HK-2 (cell line): ENCODE data around the gene PLAAT4.
"Not testable (repeated sequence)": the region's sequence is repeated elsewhere in the genome, so short reads cannot be mapped to it uniquely, and the experiment has no call there.

Experiments used
- DNase-seq: peaks from one replicate; pipeline ENCODE4 v3.0.0-alpha.2; 2018; ENCODE audit not compliant: unreplicated experiment

Gene PLAAT4

DNA sequence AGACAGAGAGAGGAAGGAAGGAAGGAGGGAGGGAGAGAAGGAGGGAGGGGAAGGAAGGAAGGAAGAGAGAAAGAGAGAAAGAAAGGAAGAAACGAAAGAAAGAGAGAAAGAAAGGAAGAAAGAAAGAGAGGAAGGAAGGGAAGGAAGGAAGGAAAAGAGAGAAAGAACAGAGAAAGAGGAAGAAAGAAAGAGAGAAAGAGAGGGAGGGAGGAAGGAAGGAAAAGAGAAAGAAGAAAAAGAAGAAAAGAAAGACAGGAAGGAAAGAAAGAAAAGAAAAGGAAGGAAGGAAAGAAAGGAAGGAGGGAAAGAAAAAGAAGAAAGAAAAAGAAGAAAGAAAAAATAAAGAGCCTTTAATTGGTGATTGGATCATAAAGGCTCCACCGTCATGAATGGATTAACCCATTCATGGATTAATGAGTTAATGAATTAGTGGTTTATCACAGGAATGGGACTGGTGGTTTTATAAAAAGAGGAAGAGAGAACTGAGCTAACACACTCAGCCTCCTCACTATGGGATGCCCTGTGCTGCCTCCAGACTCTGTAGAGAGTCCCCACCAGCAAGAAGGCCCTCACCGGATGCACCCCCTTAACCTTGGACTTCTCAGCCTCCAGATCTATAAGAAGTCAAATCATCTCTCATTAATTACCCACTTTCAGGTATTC is 35.5 kb downstream of the PLAAT4 start:
- DNase-seq = no peak

DNA sequence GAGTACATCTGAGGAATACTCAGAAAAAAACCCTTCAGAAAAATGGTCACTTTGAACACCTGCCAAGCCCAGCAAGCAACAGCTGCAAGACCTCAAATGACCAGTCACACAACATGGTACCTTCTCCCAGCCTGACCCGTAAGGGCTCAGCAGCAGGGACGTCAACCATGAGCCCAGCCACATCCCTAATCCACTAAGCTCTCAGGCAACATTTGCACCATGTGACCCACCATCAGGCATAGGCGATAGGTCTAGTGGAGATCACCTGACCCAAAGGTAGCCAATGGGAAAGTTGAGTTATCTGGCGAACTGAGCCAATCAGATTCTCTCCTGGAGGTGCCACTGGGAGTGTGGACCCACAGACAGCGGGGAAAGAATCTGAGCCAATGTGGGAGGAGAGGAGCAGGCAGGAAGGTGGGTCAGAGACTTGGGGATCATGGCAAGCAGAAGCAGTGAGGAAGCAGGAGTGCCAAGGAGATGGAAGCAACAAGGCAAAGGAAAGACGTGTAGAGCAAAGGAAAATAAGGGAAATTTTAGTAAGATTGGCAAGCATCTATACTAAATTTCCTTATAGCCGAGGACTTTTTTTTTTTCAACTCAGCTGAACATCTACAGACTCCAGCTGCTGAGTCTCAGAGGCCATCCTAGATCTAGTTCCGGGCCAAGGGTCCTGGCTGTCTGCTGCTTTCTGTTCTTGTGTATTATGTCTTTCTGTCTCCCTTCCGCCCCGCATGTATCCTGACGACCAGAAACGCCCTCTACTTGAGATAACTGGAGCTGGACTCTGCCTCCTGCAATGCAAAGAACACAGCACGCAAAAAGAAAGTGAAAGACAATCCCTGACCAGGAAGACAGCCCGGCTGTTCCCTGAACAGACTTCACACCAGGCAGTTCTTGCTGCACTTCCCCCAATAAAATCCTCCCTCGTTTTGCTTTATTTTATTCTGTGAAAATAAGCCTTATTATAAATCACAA is 37.6 kb downstream of the PLAAT4 start:
- no peak for DNase-seq

DNA sequence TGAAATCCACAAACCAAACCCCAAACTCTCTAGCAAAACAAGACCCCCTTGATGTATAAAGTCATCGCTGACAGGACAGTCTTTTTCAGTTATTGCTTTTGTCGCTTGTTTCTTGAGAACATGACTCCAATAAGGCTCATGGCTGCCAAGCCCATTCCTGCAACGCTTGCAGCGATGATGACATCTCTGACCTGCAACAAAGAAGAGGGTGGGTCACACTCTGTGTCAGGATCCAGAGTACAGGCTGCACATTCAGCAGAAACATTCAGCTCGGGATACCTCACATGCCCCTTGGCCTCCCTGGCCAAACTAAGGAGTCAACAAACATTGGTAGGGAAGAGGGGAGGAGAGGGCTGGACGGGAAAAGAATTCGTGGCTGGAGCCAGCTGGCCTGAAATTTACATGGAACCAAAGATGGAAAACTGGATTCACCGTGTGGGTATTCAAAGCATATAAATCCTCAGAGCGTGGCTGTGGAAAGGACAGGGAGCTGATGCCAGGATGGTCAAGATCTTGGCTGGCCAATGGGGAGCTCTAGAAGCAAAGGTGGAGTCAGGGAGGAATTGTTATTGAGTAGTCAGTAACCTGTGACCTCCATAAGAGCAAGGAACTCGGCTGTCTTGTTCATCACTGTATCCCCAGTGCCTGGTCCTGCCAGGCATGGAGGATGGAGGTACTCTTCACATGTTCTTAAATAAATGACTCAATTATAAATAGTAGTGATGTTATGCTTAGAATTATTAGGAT is 38.4 kb downstream of the PLAAT4 start:
- no peak for DNase-seq

DNA sequence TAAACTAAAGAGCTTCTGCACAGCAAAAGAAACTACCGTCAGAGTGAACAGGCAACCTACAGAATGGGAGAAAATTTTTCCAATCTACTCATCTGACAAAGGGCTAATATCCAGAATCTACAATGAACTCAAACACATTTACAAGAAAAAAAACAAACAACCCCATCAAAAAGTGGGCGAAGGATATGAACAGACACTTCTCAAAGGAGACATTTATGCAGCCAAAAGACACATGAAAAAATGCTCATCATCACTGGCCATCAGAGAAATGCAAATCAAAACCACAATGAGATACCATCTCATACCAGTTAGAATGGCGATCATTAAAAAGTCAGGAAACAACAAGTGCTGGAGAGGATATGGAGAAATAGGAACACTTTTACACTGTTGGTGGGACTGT is 42.3 kb downstream of the PLAAT4 start:
- DNase-seq = not testable (repeated sequence)

DNA sequence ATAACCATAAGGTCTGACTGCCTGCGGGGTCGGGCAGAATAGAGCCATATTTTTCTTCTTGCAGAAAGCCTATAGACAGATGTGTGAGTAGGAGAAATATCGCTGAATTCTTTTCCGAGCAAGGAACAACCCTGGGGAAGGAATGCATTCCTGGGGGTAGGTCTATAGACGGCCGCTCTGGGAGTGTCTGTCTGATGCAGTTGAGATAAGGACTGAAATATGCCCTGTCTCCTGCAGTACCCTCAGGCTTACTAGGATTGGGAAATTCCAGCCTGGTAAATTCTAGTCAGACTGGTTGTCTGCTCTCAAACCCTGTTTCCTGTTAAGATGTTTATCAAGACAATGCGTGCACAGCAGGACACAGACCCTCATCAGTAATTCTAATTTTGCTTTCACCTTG is 44.6 kb downstream of the PLAAT4 start:
- DNase-seq = not testable (repeated sequence)

DNA sequence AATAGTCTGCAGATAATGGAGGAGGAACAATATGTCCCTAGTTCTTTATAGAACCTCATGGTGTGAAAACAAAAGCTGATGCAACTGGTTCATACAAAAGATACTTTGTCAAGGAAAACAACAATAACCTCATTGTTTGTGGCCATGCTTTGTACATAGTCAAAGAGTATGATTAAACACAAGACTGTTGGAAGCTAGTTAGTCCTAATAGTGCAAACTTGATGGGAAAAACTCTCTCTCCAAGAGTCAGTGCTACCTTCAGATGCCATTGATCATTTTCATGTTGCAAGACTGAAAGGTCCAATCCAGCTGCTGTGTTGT is 46.7 kb downstream of the PLAAT4 start:
- DNase-seq = no peak

DNA sequence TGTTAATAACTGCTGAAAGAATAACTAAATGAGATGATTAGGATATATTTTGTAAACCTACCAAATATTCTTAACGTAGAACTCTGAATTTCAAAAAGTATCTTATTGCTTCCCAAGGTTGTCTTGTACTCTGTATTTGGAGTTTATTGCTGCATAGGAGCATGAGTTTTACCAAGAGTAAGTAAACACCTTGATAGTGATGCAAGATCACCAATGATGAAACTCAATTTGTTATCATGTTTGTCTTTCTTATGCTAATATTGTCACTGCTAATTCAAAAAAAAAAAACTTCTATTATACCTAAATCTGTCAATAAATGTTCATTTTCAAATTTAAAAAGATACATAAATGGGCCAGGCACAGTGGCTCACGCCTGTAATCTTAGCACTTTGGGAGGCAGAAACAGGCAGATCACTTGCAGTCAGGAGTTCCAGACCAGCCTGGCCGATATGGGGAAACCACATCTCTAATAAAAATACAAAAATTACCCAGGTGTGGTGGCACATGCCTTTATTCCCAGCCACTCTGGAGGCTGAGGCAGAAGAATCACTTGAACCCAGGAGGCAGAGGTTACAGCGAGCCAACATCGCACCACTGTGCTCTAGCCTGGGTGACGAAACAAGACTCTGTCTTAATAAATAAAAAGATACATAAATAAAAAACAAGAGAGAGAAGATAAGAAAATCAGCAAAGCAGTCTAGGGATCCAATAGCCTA is 50.0 kb downstream of the PLAAT4 start:
- no peak for DNase-seq

DNA sequence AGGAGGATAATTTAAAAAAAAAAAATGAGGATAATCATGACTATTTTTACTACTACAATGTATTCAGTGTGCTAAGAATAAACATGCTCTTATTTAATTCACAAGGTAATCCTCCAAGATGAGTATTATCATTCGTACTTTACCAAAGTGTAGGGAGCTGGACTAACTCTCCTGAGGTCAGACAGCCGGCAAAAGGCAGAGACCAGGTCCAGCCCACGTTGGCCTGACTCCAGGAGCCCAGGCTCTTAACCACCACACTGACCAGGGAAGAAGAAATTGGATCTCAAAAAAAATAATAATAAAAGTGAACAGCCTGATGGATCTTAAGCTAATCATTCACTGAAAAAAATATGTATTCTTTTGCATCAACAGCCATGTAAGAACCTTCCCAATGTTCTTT is 52.4 kb downstream of the PLAAT4 start:
- DNase-seq = no peak

DNA sequence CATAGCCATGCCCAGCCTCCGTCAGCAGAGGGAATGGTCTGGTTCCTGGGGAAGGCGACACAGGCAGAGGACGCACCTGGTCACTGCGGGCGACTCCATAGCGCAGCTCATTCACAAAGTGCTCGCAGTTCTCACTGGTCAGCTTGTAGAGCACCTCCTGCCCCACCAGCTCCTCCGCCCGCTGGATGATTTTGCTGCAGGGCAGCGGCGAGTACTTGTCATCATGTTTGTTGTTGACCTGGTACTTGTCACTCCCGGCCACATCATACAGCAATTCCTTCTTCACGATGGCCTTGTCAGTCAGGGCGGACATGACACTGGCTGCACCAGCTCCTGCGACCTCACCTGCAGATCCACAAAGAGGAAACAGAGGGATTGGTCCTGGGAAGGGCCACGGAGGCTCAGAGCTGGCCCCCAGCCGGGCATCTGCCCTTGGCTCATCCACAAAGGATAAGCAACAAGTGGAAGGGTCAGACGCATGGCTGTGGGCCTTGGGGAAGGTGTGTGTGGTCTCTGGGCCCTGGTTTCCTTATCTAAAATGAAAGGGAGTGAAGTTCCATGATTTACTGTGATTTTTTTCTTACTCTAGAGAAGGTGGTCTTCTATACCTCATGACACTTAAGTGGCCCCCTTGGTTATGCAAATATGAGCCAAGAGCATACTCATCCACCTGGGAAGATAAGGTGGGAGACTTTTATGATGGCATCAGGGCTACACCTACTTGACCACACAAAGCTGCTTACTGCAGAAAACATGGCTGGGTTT is 53.6 kb downstream of the PLAAT4 start:
- no peak for DNase-seq

DNA sequence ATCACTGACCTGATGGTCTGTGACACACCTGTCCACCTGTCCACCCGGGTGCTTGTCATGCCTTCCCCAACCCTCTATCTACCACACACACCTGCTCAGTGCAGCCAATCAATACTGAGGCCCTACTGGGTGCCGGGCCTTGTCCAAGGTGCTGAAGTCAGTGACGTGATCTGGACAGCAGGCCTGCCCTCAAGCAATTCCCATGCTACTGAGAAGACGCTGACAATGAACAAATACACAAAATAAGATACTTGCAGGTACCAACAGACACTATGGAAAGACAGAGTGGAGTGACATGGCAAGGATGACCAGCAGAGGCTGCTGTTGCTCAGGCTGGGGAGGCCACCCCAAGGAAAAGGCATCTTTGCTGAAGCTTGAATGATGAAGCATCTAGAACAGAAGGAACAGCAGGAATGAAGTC is 56.4 kb downstream of the PLAAT4 start:
- no peak for DNase-seq

DNA sequence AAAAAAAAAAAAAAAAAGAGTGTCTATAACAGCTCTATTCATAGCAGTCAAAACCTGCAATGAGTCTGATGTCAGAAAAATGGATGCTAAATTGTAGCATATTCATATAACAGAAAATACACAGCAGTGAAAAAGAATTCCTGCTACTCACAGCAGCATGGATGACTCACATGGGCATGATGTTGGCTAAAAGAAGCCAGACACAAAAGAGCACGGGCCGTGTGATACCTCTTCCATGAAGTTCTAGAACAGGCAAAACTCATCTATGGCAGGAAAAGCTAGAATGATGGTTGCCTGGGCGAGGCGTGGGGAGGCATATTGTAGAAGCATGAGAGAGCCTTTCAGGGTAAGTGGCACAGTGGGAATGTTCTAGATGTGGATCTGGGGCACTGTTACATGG is 58.7 kb downstream of the PLAAT4 start:
- no peak for DNase-seq
